NCI-H1092 (cell line): ENCODE measurements around the gene ELL2.

Experiments
- DNase-seq: peaks from one replicate; lab custom pipeline; 2025; lab: John Stamatoyannopoulos, UW

The ELL2 gene

GRCh38 chr5:95956021-95956899, 5.4 kb downstream of the ELL2 start:
- no peak for DNase-seq

- no peak for DNase-seq
Observed at GRCh38 chr5:95954716-95955115, 6.9 kb downstream of the ELL2 start.

GRCh38 chr5:95953021-95953702, 8.5 kb downstream of the ELL2 start:
- no peak for DNase-seq

GRCh38 chr5:95951916-95952315, 9.7 kb downstream of the ELL2 start:
- no peak for DNase-seq

GRCh38 chr5:95949810-95950209, 11.8 kb downstream of the ELL2 start:
- no peak for DNase-seq

- DNase-seq: no peak
Observed at GRCh38 chr5:95948631-95949030, 13.0 kb downstream of the ELL2 start.

GRCh38 chr5:95946451-95946850, 15.2 kb downstream of the ELL2 start:
- DNase-seq: no peak

- no peak for DNase-seq
Observed at GRCh38 chr5:95942968-95943367, 18.7 kb downstream of the ELL2 start.

GRCh38 chr5:95942414-95942813, 19.2 kb downstream of the ELL2 start:
- no peak for DNase-seq

GRCh38 chr5:95941756-95942155, 19.9 kb downstream of the ELL2 start:
- no peak for DNase-seq

- no peak for DNase-seq
Observed at GRCh38 chr5:95940758-95941682, 20.6 kb downstream of the ELL2 start.

GRCh38 chr5:95939465-95939864, 22.2 kb downstream of the ELL2 start:
- no peak for DNase-seq

GRCh38 chr5:95938766-95939165, 22.9 kb downstream of the ELL2 start:
- no peak for DNase-seq

GRCh38 chr5:95938347-95938746, 23.3 kb downstream of the ELL2 start:
- no peak for DNase-seq

GRCh38 chr5:95937607-95938152, 24.0 kb downstream of the ELL2 start:
- no peak for DNase-seq

GRCh38 chr5:95936812-95937397, 24.7 kb downstream of the ELL2 start:
- no peak for DNase-seq

GRCh38 chr5:95935553-95936100, 26.0 kb downstream of the ELL2 start:
- no peak for DNase-seq

- no peak for DNase-seq
Observed at GRCh38 chr5:95934207-95934804, 27.3 kb downstream of the ELL2 start.

- no peak for DNase-seq
Observed at GRCh38 chr5:95932941-95933340, 28.7 kb downstream of the ELL2 start.

- DNase-seq: no peak
Observed at GRCh38 chr5:95931079-95931833, 30.4 kb downstream of the ELL2 start.
